ENCODE data around the gene ADARB2. TPM values are rescaled to one million over a fixed set of nuclear protein-coding genes. Genes with fewer than 3 reads are reported as not detected.

The ADARB2 gene
- total and polyA plus RNA-seq, 2 donors = 0.66 to 2.5 TPM

DNA sequence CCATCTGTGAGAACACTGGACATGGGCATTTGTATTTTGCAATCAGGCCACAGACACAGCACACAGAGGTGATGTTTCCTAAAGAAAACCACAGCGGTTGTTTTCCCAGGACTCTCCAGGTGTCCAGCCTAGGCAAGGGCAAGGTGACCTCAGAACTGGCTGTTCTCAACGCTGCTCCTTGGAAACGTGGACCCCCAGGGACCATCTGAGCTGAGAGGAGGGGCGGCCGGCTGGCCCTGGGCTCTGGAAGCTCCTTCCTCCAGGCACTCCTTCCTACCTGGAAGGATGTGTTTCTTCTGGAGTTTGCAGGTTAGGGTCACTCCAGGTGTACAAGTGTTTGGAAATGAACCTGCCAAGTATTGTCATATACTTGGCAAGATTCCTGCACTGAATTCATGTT, 103.1 kb downstream of the ADARB2 start:
- no peaks in the 10 kb centered on the region for H3K27me3 ChIP-seq (ENCODE audit: control insufficient read depth in 2 of 2, insufficient read depth in 1 of 2, low read length in 1 of 2)
- no peak overlapping the region for H3K27ac ChIP-seq (ENCODE audit: low read depth in 1 of 2, low read length in 1 of 2)
- peaks cover 0 to 2% of the 10 kb centered on the region in 2 donors for H3K9me3 ChIP-seq (ENCODE audit: control insufficient read depth in 2 of 2, insufficient read depth in 1 of 2, low read length in 1 of 2)
- 91% methylated on average over 5 of the region's 5 CpGs for WGBS
- no peak for DNase-seq (ENCODE audit: low read depth in 6 of 9, low spot score in 9 of 9)
- H3K4me3 ChIP-seq (ENCODE audit: low read length in 2 of 2) = no peak overlapping the region
- peaks cover 0 to 5% of the 10 kb centered on the region in 2 donors for H3K4me1 ChIP-seq (ENCODE audit: control insufficient read depth in 2 of 2, insufficient read depth in 2 of 2, low read length in 2 of 2)
- H3K36me3 ChIP-seq (ENCODE audit: control insufficient read depth in 2 of 2, insufficient read depth in 2 of 2, low read length in 1 of 2) = no peaks in the 10 kb centered on the region

DNA sequence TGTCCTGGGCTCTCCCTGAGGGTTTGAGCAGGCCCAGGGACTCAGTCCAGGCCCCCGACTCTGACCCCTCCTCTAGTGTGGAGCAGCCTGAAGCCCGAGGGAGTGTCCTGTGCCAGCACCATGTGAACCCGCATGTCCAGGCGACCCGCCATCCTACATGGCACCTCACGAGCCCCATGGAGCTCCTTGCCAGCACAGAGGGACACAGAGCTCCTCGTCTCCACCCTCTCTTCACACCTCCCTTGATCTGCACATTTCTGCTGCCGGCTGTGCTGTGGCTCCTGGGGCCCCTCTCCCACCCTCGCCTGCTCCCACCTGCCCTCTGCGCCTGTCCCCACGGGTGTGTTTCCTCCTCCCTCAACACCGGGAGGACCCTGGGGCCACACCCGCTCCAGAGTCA, 103.5 kb downstream of the ADARB2 start:
- H3K9me3 ChIP-seq (ENCODE audit: control insufficient read depth in 2 of 2, insufficient read depth in 1 of 2, low read length in 1 of 2) = peaks cover 0 to 2% of the 10 kb centered on the region in 2 donors
- H3K27ac ChIP-seq (ENCODE audit: low read depth in 1 of 2, low read length in 1 of 2) = no peak overlapping the region
- H3K4me3 ChIP-seq (ENCODE audit: low read length in 2 of 2) = no peak overlapping the region
- no peaks in the 10 kb centered on the region for H3K36me3 ChIP-seq (ENCODE audit: control insufficient read depth in 2 of 2, insufficient read depth in 2 of 2, low read length in 1 of 2)
- 84% methylated on average over 13 of the region's 13 CpGs for WGBS
- no peaks in the 10 kb centered on the region for H3K27me3 ChIP-seq (ENCODE audit: control insufficient read depth in 2 of 2, insufficient read depth in 1 of 2, low read length in 1 of 2)
- DNase-seq (ENCODE audit: low read depth in 6 of 9, low spot score in 9 of 9) = no peak
- H3K4me1 ChIP-seq (ENCODE audit: control insufficient read depth in 2 of 2, insufficient read depth in 2 of 2, low read length in 2 of 2) = peaks cover 0 to 5% of the 10 kb centered on the region in 2 donors

DNA sequence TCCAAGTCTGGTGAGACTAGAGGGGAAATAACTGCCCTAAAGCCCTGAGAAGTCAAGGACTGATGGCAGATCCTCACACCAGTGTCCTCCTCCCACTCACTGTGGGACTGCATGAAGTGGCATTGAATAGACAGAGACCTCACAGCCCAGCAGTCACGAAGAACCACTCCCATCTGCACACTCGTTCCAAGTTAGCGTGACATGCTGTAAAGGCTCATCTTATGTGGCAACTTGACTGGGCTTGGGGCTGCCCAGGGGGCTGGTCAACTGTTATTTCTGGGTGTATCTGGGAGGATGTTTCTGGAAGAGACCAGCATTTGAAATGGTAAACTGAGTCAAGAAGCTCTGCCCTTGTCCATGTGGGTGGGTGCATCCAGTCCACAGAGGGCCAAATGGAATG, 104.7 kb downstream of the ADARB2 start:
- Histone ChIP-seq H3K27ac (ENCODE audit: low read depth in 1 of 2, low read length in 1 of 2) (no peak overlapping the region), H3K36me3 (ENCODE audit: control insufficient read depth in 2 of 2, insufficient read depth in 2 of 2, low read length in 1 of 2) (no peaks in the 10 kb centered on the region), H3K4me1 (ENCODE audit: control insufficient read depth in 2 of 2, insufficient read depth in 2 of 2, low read length in 2 of 2) (peaks cover 0 to 5% of the 10 kb centered on the region in 2 donors), H3K27me3 (ENCODE audit: control insufficient read depth in 2 of 2, insufficient read depth in 1 of 2, low read length in 1 of 2) (no peaks in the 10 kb centered on the region), H3K4me3 (ENCODE audit: low read length in 2 of 2) (no peak overlapping the region), H3K9me3 (ENCODE audit: control insufficient read depth in 2 of 2, insufficient read depth in 1 of 2, low read length in 1 of 2) (peaks cover 0 to 2% of the 10 kb centered on the region in 2 donors)
- DNase-seq (ENCODE audit: low read depth in 6 of 9, low spot score in 9 of 9) = no peak
- 97% methylated on average over 3 of the region's 3 CpGs for WGBS

DNA sequence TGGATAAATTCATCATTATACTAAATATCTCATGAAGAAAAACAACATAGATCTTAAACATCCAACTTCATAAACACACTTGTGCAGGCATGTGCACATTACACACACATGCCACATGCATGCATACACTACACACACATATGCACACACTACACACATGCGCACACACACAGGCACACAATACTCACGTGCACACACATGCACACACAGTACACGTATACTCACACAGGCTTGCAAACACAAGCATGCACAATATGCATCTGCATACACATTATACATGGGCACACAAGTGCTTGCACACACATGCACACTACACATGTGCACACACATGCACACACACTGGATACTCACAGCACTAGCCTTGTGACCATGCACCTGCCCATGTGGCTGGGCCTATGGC, 105.2 kb downstream of the ADARB2 start:
- Histone ChIP-seq H3K27ac (ENCODE audit: low read depth in 1 of 2, low read length in 1 of 2) (no peak overlapping the region), H3K4me3 (ENCODE audit: low read length in 2 of 2) (no peak overlapping the region), H3K9me3 (ENCODE audit: control insufficient read depth in 2 of 2, insufficient read depth in 1 of 2, low read length in 1 of 2) (peaks cover 0 to 2% of the 10 kb centered on the region in 2 donors), H3K36me3 (ENCODE audit: control insufficient read depth in 2 of 2, insufficient read depth in 2 of 2, low read length in 1 of 2) (no peaks in the 10 kb centered on the region), H3K27me3 (ENCODE audit: control insufficient read depth in 2 of 2, insufficient read depth in 1 of 2, low read length in 1 of 2) (no peaks in the 10 kb centered on the region), H3K4me1 (ENCODE audit: control insufficient read depth in 2 of 2, insufficient read depth in 2 of 2, low read length in 2 of 2) (peaks cover 0 to 5% of the 10 kb centered on the region in 2 donors)
- 95% methylated on average over 3 of the region's 3 CpGs for WGBS
- no peak for DNase-seq (ENCODE audit: low read depth in 6 of 9, low spot score in 9 of 9)

DNA sequence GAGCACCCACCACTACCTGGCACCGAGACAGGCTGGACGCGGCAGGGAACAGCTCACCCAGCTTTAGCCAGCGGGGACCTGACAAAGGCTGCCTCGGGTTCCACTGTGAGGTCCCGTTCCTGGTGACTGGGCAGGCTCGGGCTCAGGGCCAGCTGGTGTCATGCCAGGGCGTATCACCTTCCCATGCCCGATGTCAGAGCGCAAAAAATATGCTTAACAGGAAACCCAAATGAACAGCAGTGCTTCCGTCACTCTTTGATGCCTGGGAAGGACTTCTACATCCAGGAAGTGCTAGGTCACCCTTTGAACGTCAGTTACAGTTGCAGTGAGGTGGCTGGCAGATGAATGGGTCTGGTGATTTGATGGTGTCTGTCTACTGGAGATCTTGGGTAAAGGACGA, 106.0 kb downstream of the ADARB2 start:
- no peak overlapping the region for H3K4me3 ChIP-seq (ENCODE audit: low read length in 2 of 2)
- DNase-seq (ENCODE audit: low read depth in 6 of 9, low spot score in 9 of 9) = peak in 3 of 9 donors; percentile 8 to 46 (median 25)
- H3K27me3 ChIP-seq (ENCODE audit: control insufficient read depth in 2 of 2, insufficient read depth in 1 of 2, low read length in 1 of 2) = no peaks in the 10 kb centered on the region
- peaks cover 0 to 5% of the 10 kb centered on the region in 2 donors for H3K4me1 ChIP-seq (ENCODE audit: control insufficient read depth in 2 of 2, insufficient read depth in 2 of 2, low read length in 2 of 2)
- no peaks in the 10 kb centered on the region for H3K36me3 ChIP-seq (ENCODE audit: control insufficient read depth in 2 of 2, insufficient read depth in 2 of 2, low read length in 1 of 2)
- no peak overlapping the region for H3K27ac ChIP-seq (ENCODE audit: low read depth in 1 of 2, low read length in 1 of 2)
- 68% methylated on average over 13 of the region's 13 CpGs for WGBS
- peaks cover 0 to 2% of the 10 kb centered on the region in 2 donors for H3K9me3 ChIP-seq (ENCODE audit: control insufficient read depth in 2 of 2, insufficient read depth in 1 of 2, low read length in 1 of 2)

DNA sequence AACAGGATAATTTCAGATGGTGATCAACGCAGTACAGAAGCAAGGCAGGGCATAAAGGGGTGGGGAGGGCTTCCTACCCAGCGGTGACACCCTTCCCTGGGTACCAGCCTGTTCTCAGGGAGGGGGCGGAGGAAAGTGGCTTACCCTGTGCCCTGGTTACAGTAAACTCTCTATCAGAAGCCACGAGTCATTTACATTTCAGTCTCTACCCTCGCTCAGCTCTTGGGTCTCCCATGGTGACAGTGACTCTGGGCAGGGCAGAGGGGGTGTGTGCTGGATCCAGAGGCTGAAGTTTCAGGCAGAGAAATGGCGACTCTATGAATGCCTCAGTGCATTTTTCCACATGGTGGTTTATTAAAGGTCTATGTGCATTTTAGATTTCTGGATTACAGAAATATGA, 107.0 kb downstream of the ADARB2 start:
- DNase-seq (ENCODE audit: low read depth in 6 of 9, low spot score in 9 of 9) = no peak
- Histone ChIP-seq H3K9me3 (ENCODE audit: control insufficient read depth in 2 of 2, insufficient read depth in 1 of 2, low read length in 1 of 2) (peaks cover 0 to 2% of the 10 kb centered on the region in 2 donors), H3K4me3 (ENCODE audit: low read length in 2 of 2) (no peak overlapping the region), H3K27me3 (ENCODE audit: control insufficient read depth in 2 of 2, insufficient read depth in 1 of 2, low read length in 1 of 2) (no peaks in the 10 kb centered on the region), H3K36me3 (ENCODE audit: control insufficient read depth in 2 of 2, insufficient read depth in 2 of 2, low read length in 1 of 2) (no peaks in the 10 kb centered on the region), H3K4me1 (ENCODE audit: control insufficient read depth in 2 of 2, insufficient read depth in 2 of 2, low read length in 2 of 2) (peaks cover 0 to 5% of the 10 kb centered on the region in 2 donors), H3K27ac (ENCODE audit: low read depth in 1 of 2, low read length in 1 of 2) (no peak overlapping the region)
- 88% methylated on average over 6 of the region's 6 CpGs for WGBS

DNA sequence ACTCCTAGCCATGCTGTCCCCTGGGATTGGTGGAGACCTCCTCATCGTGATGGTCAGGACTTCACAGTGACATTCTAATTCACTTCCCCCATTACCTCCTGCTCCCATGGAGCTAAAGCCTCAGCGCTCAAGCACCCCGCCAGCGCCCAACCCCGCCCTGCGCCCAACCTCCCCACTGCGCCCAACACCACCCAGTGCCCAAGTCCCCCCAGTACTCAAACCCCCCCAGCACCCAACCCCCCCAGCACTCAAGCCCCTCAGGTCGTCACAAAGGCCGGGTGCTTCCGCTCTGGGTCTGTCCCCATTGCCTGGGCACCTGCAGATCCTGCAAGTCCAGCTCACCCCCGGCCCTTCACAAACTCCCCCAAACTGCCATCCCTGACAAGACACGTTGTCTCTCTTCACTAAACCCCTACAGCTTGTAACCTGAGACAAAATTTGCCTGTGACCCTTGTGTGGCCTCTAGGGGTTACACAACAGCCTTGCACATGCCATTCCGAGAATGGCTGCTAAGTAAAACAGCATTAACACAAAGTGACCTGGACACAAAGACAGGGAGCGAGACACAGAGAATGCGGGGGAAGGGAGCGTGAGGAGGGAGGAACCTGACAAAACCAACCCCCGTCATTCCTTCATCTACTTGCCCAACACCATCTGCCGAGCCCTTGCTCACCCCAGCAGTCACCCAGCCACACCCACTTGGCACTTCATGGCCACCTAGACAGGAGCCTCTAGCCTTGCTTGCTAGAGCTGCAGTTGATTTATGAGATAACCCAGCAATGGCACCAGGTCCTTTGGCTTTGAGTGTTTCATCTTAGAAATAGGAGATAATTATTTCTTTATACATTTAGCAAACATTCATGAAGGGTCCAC, 107.8 kb downstream of the ADARB2 start:
- 79% methylated on average over 18 of the region's 18 CpGs for WGBS
- no peak overlapping the region for H3K4me3 ChIP-seq (ENCODE audit: low read length in 2 of 2)
- H3K36me3 ChIP-seq (ENCODE audit: control insufficient read depth in 2 of 2, insufficient read depth in 2 of 2, low read length in 1 of 2) = no peaks in the 10 kb centered on the region
- no peaks in the 10 kb centered on the region for H3K27me3 ChIP-seq (ENCODE audit: control insufficient read depth in 2 of 2, insufficient read depth in 1 of 2, low read length in 1 of 2)
- peaks cover 0 to 2% of the 10 kb centered on the region in 2 donors for H3K9me3 ChIP-seq (ENCODE audit: control insufficient read depth in 2 of 2, insufficient read depth in 1 of 2, low read length in 1 of 2)
- no peak overlapping the region for H3K27ac ChIP-seq (ENCODE audit: low read depth in 1 of 2, low read length in 1 of 2)
- peaks cover 0 to 5% of the 10 kb centered on the region in 2 donors for H3K4me1 ChIP-seq (ENCODE audit: control insufficient read depth in 2 of 2, insufficient read depth in 2 of 2, low read length in 2 of 2)
- no peak for DNase-seq (ENCODE audit: low read depth in 6 of 9, low spot score in 9 of 9)

DNA sequence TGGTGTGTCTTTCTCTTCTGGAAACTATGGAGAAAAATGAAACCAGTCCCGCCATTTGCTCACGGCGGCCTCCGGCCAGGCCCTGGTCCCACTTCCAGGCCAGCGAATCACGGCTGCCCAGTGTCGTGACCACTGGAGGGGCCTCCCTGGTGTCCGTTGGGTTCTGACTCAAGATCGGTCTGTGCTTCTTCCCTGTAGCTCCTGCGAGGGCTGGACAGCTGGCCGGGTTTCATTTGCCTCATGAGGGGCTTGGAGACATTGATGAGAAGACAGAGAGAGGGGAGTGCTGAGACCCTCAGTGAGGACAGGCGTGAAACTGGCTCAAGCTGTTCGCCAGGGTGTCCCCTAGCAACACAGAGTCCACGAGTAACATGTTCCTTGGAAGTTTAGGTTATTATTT, 108.6 kb downstream of the ADARB2 start:
- 93% methylated on average over 14 of the region's 14 CpGs for WGBS
- no peak overlapping the region for H3K27ac ChIP-seq (ENCODE audit: low read depth in 1 of 2, low read length in 1 of 2)
- H3K36me3 ChIP-seq (ENCODE audit: control insufficient read depth in 2 of 2, insufficient read depth in 2 of 2, low read length in 1 of 2) = no peaks in the 10 kb centered on the region
- H3K27me3 ChIP-seq (ENCODE audit: control insufficient read depth in 2 of 2, insufficient read depth in 1 of 2, low read length in 1 of 2) = no peaks in the 10 kb centered on the region
- DNase-seq (ENCODE audit: low read depth in 6 of 9, low spot score in 9 of 9) = no peak
- peaks cover 0 to 5% of the 10 kb centered on the region in 2 donors for H3K4me1 ChIP-seq (ENCODE audit: control insufficient read depth in 2 of 2, insufficient read depth in 2 of 2, low read length in 2 of 2)
- peaks cover 0 to 2% of the 10 kb centered on the region in 2 donors for H3K9me3 ChIP-seq (ENCODE audit: control insufficient read depth in 2 of 2, insufficient read depth in 1 of 2, low read length in 1 of 2)
- no peak overlapping the region for H3K4me3 ChIP-seq (ENCODE audit: low read length in 2 of 2)

DNA sequence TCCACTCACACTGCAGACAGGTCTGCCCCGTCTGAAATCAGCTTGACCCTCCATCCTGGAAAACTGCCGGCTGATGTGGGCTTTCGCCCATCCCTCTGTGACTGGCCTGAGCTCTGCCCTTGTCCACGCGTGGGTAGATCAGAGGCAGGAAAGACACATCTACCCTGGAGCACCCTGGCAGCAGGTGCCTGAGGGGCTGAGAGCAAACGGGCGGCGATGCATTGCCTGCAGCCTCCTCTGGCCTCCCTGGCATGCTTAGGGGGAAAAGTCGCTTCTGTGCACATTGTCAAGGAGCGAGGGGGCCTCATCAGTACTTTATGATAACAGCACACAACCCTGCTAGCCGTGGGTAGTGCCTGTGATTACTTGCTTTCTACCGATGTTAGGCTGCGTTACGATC, 109.4 kb downstream of the ADARB2 start:
- no peak overlapping the region for H3K27ac ChIP-seq (ENCODE audit: low read depth in 1 of 2, low read length in 1 of 2)
- no peak for DNase-seq (ENCODE audit: low read depth in 6 of 9, low spot score in 9 of 9)
- 85% methylated on average over 14 of the region's 14 CpGs for WGBS
- no peaks in the 10 kb centered on the region for H3K36me3 ChIP-seq (ENCODE audit: control insufficient read depth in 2 of 2, insufficient read depth in 2 of 2, low read length in 1 of 2)
- H3K9me3 ChIP-seq (ENCODE audit: control insufficient read depth in 2 of 2, insufficient read depth in 1 of 2, low read length in 1 of 2) = peaks cover 0 to 2% of the 10 kb centered on the region in 2 donors
- no peak overlapping the region for H3K4me3 ChIP-seq (ENCODE audit: low read length in 2 of 2)
- peaks cover 0 to 5% of the 10 kb centered on the region in 2 donors for H3K4me1 ChIP-seq (ENCODE audit: control insufficient read depth in 2 of 2, insufficient read depth in 2 of 2, low read length in 2 of 2)
- H3K27me3 ChIP-seq (ENCODE audit: control insufficient read depth in 2 of 2, insufficient read depth in 1 of 2, low read length in 1 of 2) = no peaks in the 10 kb centered on the region

Data from thymus (tissue), 11 donors.